H1 (cell line): ENCODE results near the gene RHBG. TPM values are rescaled to one million over a fixed set of nuclear protein-coding genes. Genes with fewer than 3 reads are reported as not detected.

Experiments used
- CTCF ChIA-PET: fragments of 300-600 bp; sonication (Branson Sonifier 250); formaldehyde crosslinking; loops from one replicate; lab custom pipeline; 2021; ENCODE audit not compliant: partially characterized antibody; lab: Charles Lee
- POLR2A ChIA-PET: fragments of 300-600 bp; sonication (Branson Sonifier 250); formaldehyde crosslinking; loops from one replicate; lab custom pipeline; 2021; ENCODE audit warnings: inconsistent platforms; ENCODE audit not compliant: partially characterized antibody; lab: Charles Lee
- DNase-seq, 2 experiments: peaks; one replicate each; pipeline versions ENCODE4 v3.0.0 to v3.0.0-alpha.2; 2010 to 2022; ENCODE audit warnings: low spot score in 2 of 2, low read depth in 1 of 2, mixed read lengths in 1 of 2
- FAIRE-seq: peaks from 2 replicates; lab custom pipeline; 2011; peaks lifted over from hg19 to GRCh38; lab: Jason Lieb, UNC
- H2AFZ ChIP-seq: 2 replicates; pipeline ENCODE4 v1.8.1; 2012; ENCODE audit warnings: low read length, inconsistent platforms
- H2AK5ac ChIP-seq: 2 replicates; pipeline ENCODE4 v1.6.1; 2013; ENCODE audit warnings: low read depth, low read length
- H2BK120ac ChIP-seq: replicated peaks from 2 replicates; pipeline ENCODE3; 2013; ENCODE audit warnings: low read depth, low read length, inconsistent platforms
- H2BK12ac ChIP-seq: 2 replicates; pipeline ENCODE4 v1.6.1; 2013; ENCODE audit warnings: low read depth, low read length
- H2BK15ac ChIP-seq: 2 replicates; pipeline ENCODE4 v1.6.1; 2013; ENCODE audit warnings: low read length
- H2BK20ac ChIP-seq: 2 replicates; pipeline ENCODE4 v1.6.1; 2013; ENCODE audit warnings: low read length
- H2BK5ac ChIP-seq: 2 replicates; pipeline ENCODE4 v1.6.1; 2013; ENCODE audit warnings: low read depth, low read length
- H3K14ac ChIP-seq: 2 replicates; pipeline ENCODE4 v1.6.1; 2013; ENCODE audit warnings: inconsistent platforms; ENCODE audit not compliant: insufficient read length
- H3K18ac ChIP-seq: 2 replicates; pipeline ENCODE4 v1.6.1; 2013; ENCODE audit warnings: low read length; ENCODE audit errors: extremely low read depth
- H3K23ac ChIP-seq: 2 replicates; pipeline ENCODE4 v1.6.1; 2013; ENCODE audit warnings: inconsistent platforms; ENCODE audit not compliant: insufficient read length
- H3K23me2 ChIP-seq: 2 replicates; pipeline ENCODE4 v1.6.1; 2013; ENCODE audit warnings: low read depth, low read length
- H3K27ac ChIP-seq: 2 replicates; pipeline ENCODE4 v1.6.1; 2011; ENCODE audit warnings: low read depth, low read length, inconsistent platforms
- H3K27me3 ChIP-seq, 4 experiments: replicated peaks in 1 of 4; 1 replicate in 1 of 4; 2 replicates in 3 of 4; pipeline versions ENCODE4 v1.6.1 to v1.8.1; 2011 to 2013; ENCODE audit warnings: low read length in 3 of 4, mild to moderate bottlenecking in 3 of 4, inconsistent platforms in 2 of 4, mixed read lengths in 2 of 4, moderate library complexity in 1 of 4; ENCODE audit not compliant: control insufficient read depth in 3 of 4, insufficient read depth in 3 of 4; ENCODE audit errors: extremely low read depth in 1 of 4
- H3K36me3 ChIP-seq, 4 experiments: 2 replicates each; pipeline versions ENCODE4 v1.6.1 to v1.8.1; 2011 to 2013; ENCODE audit warnings: mild to moderate bottlenecking in 4 of 4, low read length in 3 of 4, moderate library complexity in 2 of 4, control low read depth in 1 of 4, inconsistent platforms in 1 of 4; ENCODE audit not compliant: insufficient read depth in 4 of 4, control insufficient read depth in 2 of 4
- H3K4ac ChIP-seq: replicated peaks from 2 replicates; pipeline ENCODE3; 2013; ENCODE audit warnings: low read length, low read depth, mixed read lengths, inconsistent platforms; ENCODE audit not compliant: insufficient read length
- H3K4me1 ChIP-seq, 4 experiments: replicated peaks in 1 of 4; 1 replicate in 1 of 4; 2 replicates in 3 of 4; pipeline versions ENCODE4 v1.6.1 to v1.8.1; 2011 to 2013; ENCODE audit warnings: low read length in 3 of 4, inconsistent platforms in 2 of 4, mixed read lengths in 1 of 4; ENCODE audit not compliant: insufficient read depth in 4 of 4, control insufficient read depth in 3 of 4
- H3K4me2 ChIP-seq, 2 experiments: 2 replicates each; pipeline versions ENCODE4 v1.6.1 to v1.8.1; 2011 to 2013; ENCODE audit warnings: low read depth in 2 of 2, low read length in 2 of 2, control low read depth in 1 of 2, inconsistent platforms in 1 of 2, mild to moderate bottlenecking in 1 of 2; ENCODE audit not compliant: insufficient read depth in 1 of 2
- H3K4me3 ChIP-seq, 4 experiments: fragments of 200-600, 300-600 bp in 1 of 4; sonication (generic), shearing (Covaris generic), sonication (Bioruptor Twin) in 1 of 4; 2 replicates each; pipeline versions ENCODE4 v1.5.1 to v1.8.1; 2011 to 2016; ENCODE audit warnings: low read length in 4 of 4, low read depth in 3 of 4, control low read depth in 2 of 4, inconsistent platforms in 2 of 4, mild to moderate bottlenecking in 2 of 4, mixed read lengths in 1 of 4, moderate library complexity in 1 of 4; ENCODE audit not compliant: insufficient read depth in 2 of 4; ENCODE audit errors: extremely low read depth in 1 of 4
- H3K56ac ChIP-seq: replicated peaks from 2 replicates; pipeline ENCODE3; 2013; ENCODE audit warnings: low read depth, mild to moderate bottlenecking, mixed read lengths, low read length, inconsistent platforms; ENCODE audit not compliant: insufficient read length
- H3K79me1 ChIP-seq: 2 replicates; pipeline ENCODE4 v1.6.1; 2013; ENCODE audit warnings: low read depth, low read length, control low read depth
- H3K79me2 ChIP-seq, 2 experiments: 2 replicates each; pipeline versions ENCODE4 v1.6.1 to v1.8.1; 2012 to 2013; ENCODE audit warnings: low read length in 2 of 2, mild to moderate bottlenecking in 2 of 2, inconsistent platforms in 1 of 2; ENCODE audit not compliant: insufficient read depth in 2 of 2, control insufficient read depth in 1 of 2
- H3K9ac ChIP-seq, 4 experiments: replicated peaks in 1 of 4; 1 replicate in 1 of 4; 2 replicates in 3 of 4; pipeline versions ENCODE4 v1.6.1 to v1.8.1; 2011 to 2013; ENCODE audit warnings: low read depth in 3 of 4, low read length in 3 of 4, control low read depth in 2 of 4, mild to moderate bottlenecking in 2 of 4, moderate library complexity in 2 of 4, inconsistent platforms in 1 of 4; ENCODE audit errors: extremely low read depth in 1 of 4
- H3K9me3 ChIP-seq, 2 experiments: 2 replicates each; pipeline versions ENCODE4 v1.6.1 to v1.8.1; 2012 to 2013; ENCODE audit warnings: mild to moderate bottlenecking in 2 of 2, moderate library complexity in 2 of 2, control low read depth in 1 of 2, inconsistent platforms in 1 of 2, low read depth in 1 of 2, low read length in 1 of 2, mixed read lengths in 1 of 2; ENCODE audit not compliant: insufficient read depth in 2 of 2
- H4K20me1 ChIP-seq, 2 experiments: replicated peaks in 1 of 2; 2 replicates each; pipeline versions ENCODE3 to v1.8.1; 2011 to 2013; ENCODE audit warnings: inconsistent platforms in 2 of 2, low read length in 2 of 2, mild to moderate bottlenecking in 1 of 2; ENCODE audit not compliant: insufficient read depth in 2 of 2, control insufficient read depth in 1 of 2
- H4K5ac ChIP-seq: 2 replicates; pipeline ENCODE4 v1.6.1; 2013; ENCODE audit warnings: low read length, low read depth, mixed read lengths, inconsistent platforms; ENCODE audit not compliant: insufficient read length
- H4K8ac ChIP-seq: 2 replicates; pipeline ENCODE4 v1.8.0; 2013; ENCODE audit warnings: mild to moderate bottlenecking, moderate library complexity, low read length, inconsistent platforms; ENCODE audit not compliant: insufficient read depth; ENCODE audit errors: extremely low read depth
- H4K91ac ChIP-seq: replicated peaks from 2 replicates; pipeline ENCODE3; 2013; ENCODE audit warnings: low read length, mixed read lengths, inconsistent platforms; ENCODE audit not compliant: insufficient read length
- BCL11A ChIP-seq, 2 experiments: IDR thresholded peaks; one replicate each; pipeline ENCODE4 v1.6.1; 2011; ENCODE audit warnings: low read depth in 2 of 2, low read length in 2 of 2, mild to moderate bottlenecking in 2 of 2
- RBBP5 ChIP-seq: IDR thresholded peaks from 2 replicates; pipeline ENCODE4 v1.7.1; 2012; ENCODE audit warnings: low read depth, mild to moderate bottlenecking, inconsistent platforms, low read length, moderate library complexity, borderline replicate concordance
- WGBS, 2 experiments: shearing (Covaris generic) in 1 of 2; methylation state at CpG; one replicate each; pipeline versions ENCODE4 v1.1.6 to v1.1.7; 2013 to 2015; ENCODE audit warnings: low lambda C conversion rate in 2 of 2, mixed read lengths in 2 of 2, inconsistent platforms in 1 of 2, low coverage in 1 of 2, missing lambda C conversion rate in 1 of 2; ENCODE audit not compliant: insufficient replicate concordance in 2 of 2, insufficient coverage in 1 of 2, insufficient read length in 1 of 2; ENCODE audit errors: extremely low coverage in 1 of 2, missing lambda C conversion rate in 1 of 2; 5-methylcytosine and 5-hydroxymethylcytosine counted together
- polyA plus RNA-seq, 7 experiments: library from polyadenylated mRNA; depleted of rRNA in 3 of 7; stranded (reverse) in 5 of 7; unstranded in 2 of 7; fragments of >200 nt in 5 of 7; fragments of 200-250 nt in 2 of 7; gene quantifications; 1 replicate in 5 of 7; 2 replicates in 1 of 7; 4 replicates in 1 of 7; pipeline versions ENCODE4 v1.2.1 to v1.2.3, GENCODE V29; 2011 to 2013; ENCODE audit warnings: missing spikeins in 2 of 7, mixed read lengths in 2 of 7
- total RNA-seq: library from RNA; stranded (reverse); fragmentation: NEBNext Ultra II Directional; extraction: Animal tissue kit (Norgen Biotek cat#: 25700); gene quantifications from 2 replicates; pipeline ENCODE4 v1.2.1, GENCODE V29; 2021

The RHBG gene
- total and polyA plus RNA-seq, 2 of the 8 experiments (the other 6 are each of a cell fraction or from before 2014, with no cell fraction given): 2.6 to 2.7 TPM

DNA sequence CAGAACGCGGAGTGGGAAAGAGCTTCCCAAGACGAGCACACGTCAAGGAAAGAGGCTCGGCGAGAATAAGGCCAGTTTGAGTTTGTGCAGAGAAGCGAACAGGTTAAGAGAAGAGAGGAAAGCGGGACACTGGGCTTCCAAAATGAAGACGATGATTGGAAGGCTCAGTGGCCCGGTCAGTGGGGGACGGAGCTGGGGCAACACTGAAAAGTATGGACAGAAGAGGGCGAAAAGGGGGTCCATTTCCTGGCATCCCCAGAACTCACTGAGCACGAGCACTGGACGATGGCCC is 31.2 kb upstream of the RHBG start:
- FAIRE-seq (no peak), DNase-seq (no peak)
- Histone ChIP-seq H4K5ac (peak overlapping the region; percentile 93), H2BK20ac (no peak overlapping the region), H2AK5ac (no peak overlapping the region), H3K36me3 (peaks cover 6 to 30% (median 21%) of the 10 kb centered on the region in 4 experiments), H3K9me3 (no peaks in the 10 kb centered on the region), H3K9ac (peak overlapping the region; percentile 45 to 97 (median 80)), H3K27ac (peak overlapping the region; percentile 81), H2BK12ac (no peak overlapping the region), H4K8ac (peak overlapping the region; percentile 58; the same call in 1 of the 2 replicates), H3K23ac (no peak overlapping the region), H3K4ac (peak overlapping the region; percentile 85), H3K4me1 (0 out of 7 replicates have a peak, but pooled peaks cover 0 to 2% (median 0%) of the 10 kb centered on the region in 4 experiments), H3K4me2 (peak overlapping the region; percentile 68 to 72), H3K23me2 (peaks cover 7% of the 10 kb centered on the region), H3K56ac (peak overlapping the region; percentile 91), H3K14ac (peak overlapping the region; percentile 84), H2AFZ (0 out of 2 replicates have a peak overlapping the region, but pooled peaks have one; percentile 28), H3K79me1 (0 out of 2 replicates have a peak, but pooled peaks cover 2% of the 10 kb centered on the region), H3K4me3 (peak overlapping the region; percentile 83 to 100 (median 94)), H3K27me3 (no peaks in the 10 kb centered on the region), H2BK5ac (peak overlapping the region; percentile 77), H4K20me1 (peaks cover 7 to 9% of the 10 kb centered on the region in 2 experiments), H4K91ac (peak overlapping the region; percentile 89), H2BK120ac (peak overlapping the region; percentile 27), H3K18ac (peak overlapping the region; percentile 97), H2BK15ac (no peak overlapping the region; the same call in 1 of the 2 replicates), H3K79me2 (peaks cover 21 to 43% of the 10 kb centered on the region in 2 experiments)
- 2% methylated on average over 14 of the region's 14 CpGs; no CpG with 5 or more reads in 1 of the 2 experiments for WGBS, 2 experiments
- CTCF ChIA-PET: interaction anchor here (0.7 to 3.0 kb wide), 6 partner anchors 18 to 128 kb away, joined by 3 to 24 read pairs (median 4); no protein-coding TSS in a partner anchor
- POLR2A ChIA-PET: interaction anchor here (0.6 to 4.1 kb wide), 10 partner anchors 9 to 255 kb away, joined by 3 to 26 read pairs (median 4); partner anchors contain the start of genes PMF1, SMG5 and TMEM79
- no peak for TF ChIP-seq BCL11A (IDR thresholded peaks at IDR 0.05; ENCODE audit: low read depth in 2 of 2, low read length in 2 of 2)
- peak; percentile 70; the same call in 1 of the 2 replicates for TF ChIP-seq RBBP5
